GM19395 (cell line): ENCODE results near the gene DUS4L.

ENCODE experiments used
- ATAC-seq: cut with Tn5 transposase; IDR thresholded peaks from one replicate; pipeline ENCODE4 v1.9.1; 2021; ENCODE audit warnings: mild to moderate bottlenecking, moderate library complexity; ENCODE audit not compliant: unreplicated experiment

DUS4L gene

DNA sequence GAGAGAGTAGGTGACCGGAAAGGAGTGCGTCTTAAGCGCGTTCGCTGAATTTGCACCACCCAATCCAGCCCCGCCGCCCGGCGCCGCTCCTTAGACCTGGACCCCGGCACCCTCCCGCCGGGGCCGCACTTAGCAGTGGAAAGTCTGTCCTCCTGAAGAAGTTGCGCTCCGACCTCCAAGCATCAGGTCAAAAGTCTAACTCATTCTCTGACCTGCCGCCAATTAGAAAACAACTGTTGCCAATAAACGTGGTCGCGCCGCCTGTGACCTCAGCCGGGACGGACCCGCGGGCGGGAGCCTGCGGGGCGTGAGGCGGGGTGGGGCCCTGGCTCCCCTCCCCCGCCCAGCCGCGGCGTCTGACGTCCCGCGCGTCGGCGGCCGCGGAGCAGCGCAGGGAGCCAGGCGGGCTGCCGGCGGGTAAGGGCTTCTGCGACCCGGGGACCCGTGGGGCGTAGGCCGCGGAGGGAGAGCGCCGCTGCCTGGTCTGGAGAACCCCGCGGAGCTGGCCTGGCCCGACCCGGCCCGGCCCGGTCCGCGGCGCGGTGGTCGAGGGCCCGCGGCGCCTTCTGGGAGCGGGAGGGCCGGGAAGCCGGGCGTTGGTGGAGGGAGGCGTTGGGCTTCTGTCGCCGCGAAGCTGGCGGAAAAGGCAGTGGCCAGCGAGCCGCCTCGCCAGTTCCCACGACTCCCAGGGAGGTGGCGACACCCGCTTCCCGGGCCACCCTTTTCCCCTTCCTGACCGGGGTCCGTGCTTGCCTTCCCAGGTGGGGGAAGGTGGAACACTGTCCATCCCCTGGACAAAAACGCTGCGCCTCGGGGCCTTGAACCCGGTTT, 16.3 kb downstream of the DUS4L start, which contains the start of gene BCAP29:
Gene BCAP29 (plus strand): TSS at position 362 of the 831 bp plus-strand sequence. CDS start 527 bp downstream, outside the sequence.
- peak; percentile 91 for ATAC-seq

DNA sequence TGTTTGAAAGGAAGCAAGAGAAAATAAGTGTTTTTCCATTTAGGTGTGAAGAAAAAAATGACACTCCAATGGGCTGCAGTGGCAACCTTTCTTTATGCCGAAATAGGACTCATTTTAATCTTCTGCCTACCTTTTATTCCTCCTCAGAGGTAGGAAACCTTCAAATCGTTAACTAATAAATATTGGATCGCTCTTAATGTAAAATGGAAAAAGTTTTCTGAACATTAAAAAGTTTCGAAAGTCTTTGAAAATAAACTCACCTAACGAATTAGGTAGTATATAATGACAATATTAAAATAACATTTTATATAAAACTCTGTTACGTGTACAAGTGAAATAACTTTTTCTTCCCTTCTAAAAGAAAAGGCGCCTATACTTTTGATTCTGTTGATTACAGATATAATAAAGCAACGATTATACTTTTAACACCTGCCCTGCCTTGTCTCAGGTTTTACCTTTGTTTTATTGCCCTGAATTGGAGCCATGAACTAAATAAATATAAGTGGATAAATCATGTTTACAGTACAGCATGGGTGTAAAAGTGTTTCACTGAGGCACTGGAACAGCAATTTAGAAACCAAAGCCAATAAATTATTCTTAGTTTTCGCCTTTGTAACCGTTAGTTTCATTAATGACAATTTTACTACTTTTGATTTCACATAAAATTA, 17.1 kb downstream of the DUS4L start:
- no peak for ATAC-seq

DNA sequence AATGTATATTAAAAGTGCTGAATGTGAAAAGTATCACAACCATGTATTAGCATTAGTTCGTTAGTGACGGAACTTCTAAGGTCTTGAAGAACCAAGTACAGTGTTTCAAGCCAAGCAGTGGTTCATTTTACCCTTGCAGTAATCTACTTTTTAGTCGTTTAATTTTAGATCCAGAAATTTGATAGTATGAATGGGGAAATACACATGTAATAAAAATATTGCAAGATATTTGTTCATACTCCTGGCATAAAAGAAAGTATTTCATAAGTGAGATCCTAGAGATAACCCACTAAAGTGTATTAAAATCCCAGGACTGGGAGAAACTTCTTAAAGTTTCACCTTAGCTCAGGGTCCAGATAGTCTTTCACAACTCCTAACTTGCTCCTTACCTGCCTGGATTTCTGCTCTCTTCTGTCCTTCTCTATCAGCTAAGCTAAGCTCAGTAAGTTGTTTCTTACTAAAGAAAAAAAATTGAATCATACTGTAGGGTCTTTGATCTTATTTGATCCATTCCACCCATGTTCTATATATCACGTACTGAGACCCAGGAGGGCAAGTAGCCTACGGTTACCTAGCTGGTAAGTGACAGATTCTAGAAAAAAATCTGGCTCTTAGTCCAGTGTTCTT, 17.7 kb downstream of the DUS4L start:
- no peak for ATAC-seq

DNA sequence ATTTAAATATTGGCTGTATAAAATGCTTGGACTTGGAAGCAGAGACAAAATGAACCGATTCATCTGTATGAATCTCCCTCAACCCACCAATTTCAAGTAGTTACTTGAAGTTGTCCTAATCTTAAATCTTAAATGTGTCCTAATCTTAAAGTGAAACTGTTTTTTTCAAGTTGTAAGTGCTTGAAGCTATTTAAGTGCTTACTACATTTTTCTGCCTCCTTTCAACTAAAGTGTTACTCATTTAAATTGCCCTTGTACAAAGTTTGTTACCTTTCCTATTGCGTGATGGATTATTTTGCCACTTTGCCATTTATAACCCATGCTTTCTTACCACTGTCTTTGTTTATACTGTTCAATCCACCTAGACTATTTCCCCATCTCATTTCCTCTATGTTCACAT, 19.1 kb downstream of the DUS4L start:
- ATAC-seq: no peak

DNA sequence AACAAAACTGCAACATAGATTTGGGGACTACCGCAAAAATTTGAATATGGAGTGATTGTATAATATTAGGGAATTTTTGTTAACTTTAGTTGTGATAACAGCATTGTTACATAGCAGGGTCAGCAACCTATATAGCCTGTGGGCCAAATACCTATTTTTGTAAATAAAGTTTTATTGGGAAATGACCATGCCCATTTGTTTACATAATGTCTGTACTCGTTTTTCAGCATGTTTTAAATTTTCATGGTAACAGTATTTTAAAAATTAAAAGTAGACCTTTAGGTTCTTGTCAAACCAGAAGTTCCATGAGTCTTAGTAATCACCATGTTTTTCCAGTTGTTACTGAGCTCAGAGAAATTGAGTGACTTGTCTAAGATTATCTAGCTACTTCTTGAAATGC, 20.9 kb downstream of the DUS4L start:
- ATAC-seq: no peak

DNA sequence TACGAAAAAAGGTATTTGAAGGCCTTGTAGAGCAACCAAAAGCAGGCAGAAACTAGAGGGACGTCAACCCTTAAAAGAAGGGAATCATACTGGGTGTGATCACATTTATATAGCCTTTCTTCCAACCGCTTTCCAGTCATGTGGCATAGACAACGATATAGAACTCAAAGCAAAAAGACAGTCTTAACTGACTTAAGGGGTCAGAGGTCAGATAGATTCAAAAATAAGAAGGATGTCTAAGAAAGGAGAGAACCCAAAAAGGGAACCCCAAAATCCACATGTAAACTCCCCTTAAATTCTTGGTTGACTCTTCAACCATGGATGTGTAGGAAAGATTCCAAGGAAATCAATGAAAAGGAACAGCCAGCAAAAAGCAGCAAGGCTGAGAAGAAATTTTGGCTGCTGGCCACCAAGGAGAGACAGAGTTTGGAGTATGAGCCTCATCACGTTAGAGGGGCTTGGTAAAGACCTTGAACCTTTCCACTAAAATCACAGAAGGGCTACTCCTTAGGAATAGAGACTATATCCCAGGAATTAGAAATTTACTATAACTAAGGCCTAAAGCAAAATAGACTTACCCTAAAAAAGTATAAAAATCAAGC, 24.9 kb downstream of the DUS4L start:
- no peak for ATAC-seq

DNA sequence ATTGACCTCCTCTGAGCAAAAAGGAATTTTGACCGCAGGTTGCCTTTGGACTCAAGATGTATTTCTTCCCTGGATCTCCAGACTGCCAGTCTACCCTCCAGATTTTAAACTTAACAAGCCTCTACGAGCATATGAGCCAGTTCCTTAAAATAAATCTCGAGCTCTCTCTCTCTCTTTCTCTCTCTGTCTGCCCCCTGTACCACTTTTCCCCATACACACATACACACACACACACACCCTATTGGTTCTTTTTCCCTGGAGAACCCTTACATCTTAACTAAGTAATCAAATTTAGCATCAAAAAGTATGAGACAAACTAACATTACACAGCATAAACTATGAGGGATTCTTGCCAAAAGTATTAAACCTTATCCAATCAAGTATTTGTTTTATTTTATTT, 27.6 kb downstream of the DUS4L start:
- ATAC-seq: no peak

DNA sequence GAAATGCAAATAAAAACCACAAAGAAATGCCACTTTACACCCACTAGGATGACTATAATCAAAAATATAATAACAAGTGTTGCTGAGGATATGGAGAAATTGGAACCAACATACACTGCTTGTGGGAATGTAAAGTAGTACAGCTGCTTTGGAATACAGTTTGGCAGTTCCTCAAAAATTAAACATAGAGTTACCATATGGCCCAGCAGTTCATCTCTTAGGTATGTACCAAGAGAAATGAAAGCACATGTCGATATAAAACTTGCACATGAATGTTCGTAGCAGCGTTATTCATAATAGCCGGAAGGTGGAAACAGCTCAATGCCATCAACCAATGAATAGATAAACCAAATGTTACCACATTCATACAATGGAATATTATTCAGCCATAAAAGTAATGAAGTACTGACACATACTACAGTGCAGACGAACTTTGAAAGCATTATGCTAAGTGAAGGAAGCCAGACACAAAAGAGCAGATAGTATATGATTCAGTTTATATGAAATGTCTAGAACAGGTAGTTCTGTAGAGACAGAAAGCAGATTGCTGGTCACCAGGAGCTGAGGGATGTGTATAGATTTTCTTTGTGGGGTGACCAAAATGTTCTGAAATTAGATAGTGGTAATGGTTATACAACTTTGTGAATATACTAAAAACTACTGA, 28.7 kb downstream of the DUS4L start:
- ATAC-seq: no peak

DNA sequence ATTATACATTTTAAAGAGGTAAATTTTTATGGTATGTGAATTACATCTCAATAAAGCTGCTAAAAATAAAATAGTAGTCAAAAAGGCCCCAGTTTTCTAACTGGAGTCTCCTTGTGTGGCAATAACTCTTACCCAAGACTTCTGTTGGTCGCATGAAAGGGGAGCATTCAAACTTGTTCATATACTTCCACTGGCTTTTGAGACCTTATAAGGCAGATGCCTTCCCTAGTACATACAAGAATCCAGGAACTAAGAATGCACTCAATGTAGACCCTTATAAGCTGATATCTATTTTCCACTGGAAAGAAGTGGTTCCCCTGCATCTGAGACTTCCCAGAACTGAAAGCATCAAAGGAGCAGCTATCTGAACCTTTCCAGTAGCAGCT, 29.2 kb downstream of the DUS4L start:
- ATAC-seq: no peak

DNA sequence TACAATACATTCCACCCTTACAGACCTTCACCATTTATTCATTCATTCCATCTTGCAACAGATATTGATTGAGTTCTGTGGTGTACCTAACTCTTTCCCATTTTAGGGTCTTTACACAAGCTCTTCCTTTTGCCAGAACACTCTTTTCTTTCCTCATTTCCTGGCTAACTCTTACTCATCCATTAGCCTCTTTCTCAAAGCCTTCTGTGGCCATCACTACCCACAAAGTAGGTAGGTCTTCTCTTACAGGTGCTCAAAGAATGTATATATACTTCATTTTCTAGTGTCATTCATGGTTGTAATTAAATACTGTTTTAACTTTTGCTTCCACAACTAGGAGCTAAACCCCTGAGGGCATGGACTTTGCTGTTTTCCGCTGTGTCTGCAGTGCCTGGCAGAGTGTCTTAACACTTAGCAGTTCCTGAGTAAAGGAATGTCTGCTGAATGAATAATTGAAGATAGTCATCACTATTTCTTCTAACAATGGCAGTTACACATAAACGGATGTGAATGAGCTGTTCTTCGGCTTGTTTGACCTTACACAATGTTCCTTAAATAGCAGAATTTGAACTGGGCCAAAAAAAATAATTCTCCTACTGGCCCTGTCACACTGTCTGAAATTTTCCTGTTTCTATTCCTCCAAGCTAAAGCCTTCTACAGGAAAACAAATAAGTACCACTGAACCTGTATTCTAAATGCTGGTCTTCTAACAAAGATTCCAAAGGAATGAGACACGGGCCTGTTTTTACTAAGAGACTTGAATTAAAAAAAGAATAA, 31.4 kb downstream of the DUS4L start:
- ATAC-seq: no peak

DNA sequence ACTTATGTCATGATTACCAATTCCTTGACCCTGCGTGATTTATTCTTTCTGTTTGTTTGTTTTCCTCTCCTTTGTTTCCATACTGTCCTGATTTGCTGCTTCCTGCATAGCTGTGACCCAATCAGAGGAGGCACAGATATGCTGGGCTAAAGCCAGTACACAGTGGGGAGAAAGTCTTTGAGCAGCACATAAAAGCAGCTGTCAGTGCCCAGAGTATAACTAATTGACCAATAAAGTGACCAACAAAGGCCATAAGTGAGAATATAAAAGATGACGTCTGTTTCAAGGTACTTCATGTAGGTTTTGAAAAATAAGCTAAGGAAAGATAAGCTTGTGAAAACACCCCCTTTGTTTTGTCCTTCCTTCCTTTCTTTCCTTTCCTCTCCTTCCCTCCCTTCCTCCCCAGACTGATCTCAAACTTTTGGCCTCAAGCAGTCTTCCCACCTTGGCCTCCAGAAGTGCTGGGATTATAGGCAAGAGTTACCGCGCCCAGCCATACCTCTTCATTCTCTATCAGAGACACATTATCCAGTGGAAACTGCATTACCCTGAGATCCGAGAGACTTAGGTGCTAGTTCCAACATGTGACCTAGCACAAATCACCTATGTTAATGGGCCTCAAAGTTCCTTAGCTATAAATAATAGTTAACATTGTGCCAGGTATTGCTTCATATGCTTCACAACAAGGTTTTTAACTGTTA, 33.3 kb downstream of the DUS4L start:
- ATAC-seq: no peak

DNA sequence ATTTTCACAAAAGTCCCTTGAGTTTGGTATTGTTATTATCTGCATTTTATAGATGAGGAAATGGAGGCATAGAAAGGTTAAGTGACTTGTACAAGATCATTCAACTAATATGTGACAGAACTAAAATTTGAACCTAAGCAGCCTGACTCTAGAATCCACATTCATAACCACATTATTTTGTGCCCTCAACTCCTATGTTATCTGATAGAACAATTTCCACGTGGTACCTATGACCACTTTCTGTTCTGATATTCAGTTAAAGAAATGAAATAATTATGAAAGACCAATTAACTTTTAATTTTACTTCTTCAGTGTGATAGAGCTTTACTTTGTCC, 33.8 kb downstream of the DUS4L start:
- no peak for ATAC-seq

DNA sequence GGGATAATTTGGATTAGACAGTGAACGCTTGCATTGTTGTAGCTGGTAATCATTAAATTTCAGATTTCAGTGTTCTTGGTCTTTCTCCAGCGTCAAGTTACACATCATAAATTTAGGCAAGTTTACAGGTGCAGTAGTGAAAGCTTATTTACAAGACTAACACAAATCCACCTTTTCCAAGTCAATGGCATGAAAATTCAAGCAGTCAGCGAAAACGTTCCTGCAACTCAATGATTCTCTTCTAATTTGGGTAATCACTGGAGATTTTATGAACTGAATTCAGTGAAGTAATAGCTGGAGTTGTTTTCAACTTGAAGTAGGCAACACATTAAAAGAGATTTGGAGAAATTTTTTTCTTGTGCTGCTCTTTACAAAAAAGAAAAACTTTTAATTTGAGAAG, 34.2 kb downstream of the DUS4L start:
- ATAC-seq: no peak

DNA sequence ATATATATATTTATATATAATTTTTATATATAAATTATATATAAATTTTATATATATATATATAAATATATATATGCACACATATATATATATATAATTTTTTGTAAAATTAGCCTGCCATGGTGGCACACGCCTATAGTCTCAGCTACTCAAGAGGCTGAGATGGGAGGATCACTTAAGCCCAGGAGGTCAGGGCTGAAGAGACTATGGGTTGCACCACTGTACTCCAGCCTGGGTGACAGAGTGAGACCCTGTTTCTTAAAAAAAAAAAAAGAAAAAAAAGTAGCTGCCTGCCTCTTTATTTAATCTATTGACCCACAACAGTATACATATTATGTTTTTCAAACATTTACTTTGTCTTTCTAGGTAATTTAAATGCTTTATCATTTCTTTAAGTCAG, 35.5 kb downstream of the DUS4L start:
- ATAC-seq: no peak

DNA sequence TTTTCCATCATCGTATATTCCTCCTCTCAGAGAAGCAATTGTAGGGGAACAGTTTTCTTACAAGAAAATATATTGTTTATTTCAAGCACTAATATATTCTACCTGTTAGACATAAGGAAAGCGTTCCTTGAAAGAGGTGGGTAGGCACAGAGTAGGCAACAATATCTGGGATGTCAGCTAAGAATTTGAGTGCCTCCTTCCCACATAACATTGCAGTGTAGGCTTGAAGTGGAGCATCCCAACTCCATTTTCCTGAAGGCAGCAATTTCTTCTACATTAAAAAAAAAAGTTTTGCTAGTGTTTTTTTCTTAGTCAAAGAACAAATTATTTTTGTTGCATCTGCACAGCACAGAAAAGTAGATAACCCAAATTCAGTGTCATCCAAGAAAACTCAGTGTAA, 37.0 kb downstream of the DUS4L start:
- ATAC-seq: no peak

DNA sequence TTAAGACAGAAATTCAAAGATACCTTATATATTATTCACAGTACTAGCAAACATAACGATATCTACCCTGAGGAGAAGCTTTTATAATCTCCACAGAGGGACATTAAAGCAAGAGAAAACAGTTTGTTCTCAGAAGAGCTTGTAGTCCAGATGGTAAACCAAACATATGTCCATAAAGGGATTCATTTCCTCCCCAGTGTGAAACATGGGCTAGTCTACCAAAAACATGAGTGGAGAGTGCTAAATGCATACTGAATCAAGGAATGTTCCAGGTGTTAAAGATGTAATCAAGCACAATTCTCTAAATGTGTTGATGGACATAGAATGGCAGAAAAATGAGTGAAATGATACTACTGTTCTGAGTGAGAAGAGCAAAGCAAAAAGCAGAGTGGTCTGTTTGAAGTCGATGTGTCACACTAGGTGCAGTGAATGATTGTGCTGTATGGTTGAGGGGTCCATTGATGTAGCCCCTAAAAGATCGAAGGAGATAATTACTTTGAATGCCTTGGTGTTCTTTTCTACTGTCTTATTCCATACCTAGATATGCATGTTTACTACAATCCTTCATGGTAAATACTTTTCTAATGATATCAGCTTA, 41.5 kb downstream of the DUS4L start:
- no peak for ATAC-seq

DNA sequence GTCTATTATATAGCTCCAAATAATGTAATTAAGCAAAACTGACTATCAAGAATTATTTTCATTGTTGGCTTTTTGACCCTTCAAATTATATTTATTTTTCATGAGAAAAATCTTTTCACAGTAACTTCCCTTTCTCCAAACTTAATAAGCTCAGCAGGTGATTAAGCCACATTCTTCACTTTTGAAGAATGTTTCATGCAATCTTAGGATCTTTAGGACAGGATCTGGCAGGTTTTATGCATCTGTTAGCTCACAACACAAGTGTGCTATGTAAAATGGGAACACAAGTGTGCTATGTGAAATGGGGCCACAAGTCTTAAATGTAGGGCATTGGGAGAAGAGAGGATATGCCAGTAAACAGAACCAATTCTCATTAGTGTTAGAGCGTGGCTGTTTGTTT, 42.5 kb downstream of the DUS4L start:
- ATAC-seq: no peak

DNA sequence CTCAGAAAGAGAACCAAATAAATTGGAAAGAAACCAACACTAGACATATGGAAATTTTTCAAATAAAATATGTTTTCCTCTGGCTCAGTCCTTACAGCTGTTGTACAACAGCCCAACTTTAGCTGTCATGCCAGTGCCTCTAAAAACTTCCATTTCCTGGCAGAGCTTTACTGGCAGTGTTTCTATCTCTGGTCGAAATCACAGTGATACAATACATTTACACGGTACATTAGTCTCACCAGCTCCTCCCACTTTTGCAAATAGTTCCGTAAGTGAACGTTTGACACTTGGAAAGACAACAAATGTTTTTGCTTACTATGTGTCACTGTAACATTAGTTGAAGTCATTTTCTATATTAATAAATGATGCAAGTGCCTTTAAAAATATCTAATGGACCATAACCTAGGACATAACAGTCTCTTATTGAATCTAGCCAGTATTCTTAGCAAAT, 46.1 kb downstream of the DUS4L start:
- no peak for ATAC-seq

DNA sequence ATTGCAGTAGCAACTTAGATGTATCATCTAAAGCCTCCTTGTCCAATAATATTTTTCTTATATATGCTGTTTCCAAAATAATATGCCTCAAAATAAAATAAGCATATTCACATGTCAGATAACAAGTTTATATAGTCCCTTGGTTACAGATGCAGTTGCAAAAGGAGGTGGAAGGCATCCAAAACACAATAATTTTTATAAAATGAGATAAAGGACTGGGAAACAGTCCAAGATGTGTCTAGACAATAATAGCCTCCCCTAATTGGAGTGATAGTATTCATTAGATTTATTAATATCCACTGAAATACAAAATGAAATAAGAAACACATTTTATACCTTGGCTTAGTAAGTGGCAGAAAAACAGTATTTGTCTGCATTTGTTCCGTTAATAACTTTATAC, 46.6 kb downstream of the DUS4L start:
- ATAC-seq: no peak
